MV-4-11 (cell line): ENCODE data around the gene SEPTIN1.

Source experiments
- DNase-seq: peaks from one replicate; lab custom pipeline; 2025; lab: John Stamatoyannopoulos, UW

SEPTIN1 gene, protein sequence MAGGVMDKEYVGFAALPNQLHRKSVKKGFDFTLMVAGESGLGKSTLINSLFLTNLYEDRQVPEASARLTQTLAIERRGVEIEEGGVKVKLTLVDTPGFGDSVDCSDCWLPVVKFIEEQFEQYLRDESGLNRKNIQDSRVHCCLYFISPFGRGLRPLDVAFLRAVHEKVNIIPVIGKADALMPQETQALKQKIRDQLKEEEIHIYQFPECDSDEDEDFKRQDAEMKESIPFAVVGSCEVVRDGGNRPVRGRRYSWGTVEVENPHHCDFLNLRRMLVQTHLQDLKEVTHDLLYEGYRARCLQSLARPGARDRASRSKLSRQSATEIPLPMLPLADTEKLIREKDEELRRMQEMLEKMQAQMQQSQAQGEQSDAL

DNA sequence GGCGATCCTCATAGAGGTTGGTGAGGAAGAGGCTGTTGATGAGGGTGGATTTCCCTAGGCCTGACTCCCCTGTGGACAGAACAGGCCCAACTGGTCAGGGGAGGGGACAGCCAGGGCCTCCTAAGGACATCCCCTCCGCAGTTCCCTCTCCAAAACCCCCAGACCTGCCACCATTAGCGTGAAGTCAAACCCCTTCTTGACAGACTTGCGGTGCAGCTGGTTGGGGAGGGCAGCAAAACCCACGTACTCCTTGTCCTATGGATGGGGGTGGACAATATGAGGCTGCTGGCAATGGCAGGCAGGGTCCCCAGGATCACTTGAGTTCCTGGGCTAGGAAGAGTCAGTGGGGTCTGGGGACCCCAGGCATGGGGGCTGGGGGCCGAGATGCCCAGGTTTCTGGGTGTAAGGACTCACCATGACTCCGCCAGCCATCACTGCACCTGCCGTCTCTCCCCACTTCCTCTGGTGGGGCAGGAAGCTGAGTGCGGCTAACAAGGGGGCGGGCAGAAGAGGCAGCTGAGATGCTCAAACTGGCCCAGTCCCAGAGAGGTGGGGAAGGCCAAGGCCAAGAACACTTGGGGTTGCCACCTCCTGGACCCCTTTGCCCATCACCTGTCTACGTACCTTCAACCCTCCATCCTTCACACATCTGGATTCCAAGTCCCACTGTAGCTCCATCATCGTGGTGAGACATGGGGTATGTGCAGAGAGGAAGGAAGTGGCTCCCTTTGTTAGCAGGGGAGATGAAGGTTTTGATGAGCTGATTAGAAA lies at the start of gene SEPTIN1:
TSS of gene SEPTIN1 (minus strand) at position 451 of the 771 bp plus-strand sequence. CDS start at position 432, 19 bp downstream.
- peak; percentile 7 for DNase-seq

- DNase-seq = peak; percentile 77
These were observed 48.1 kb upstream of the SEPTIN1 start for GRCh38 chr16:30430428-30430970.

DNA sequence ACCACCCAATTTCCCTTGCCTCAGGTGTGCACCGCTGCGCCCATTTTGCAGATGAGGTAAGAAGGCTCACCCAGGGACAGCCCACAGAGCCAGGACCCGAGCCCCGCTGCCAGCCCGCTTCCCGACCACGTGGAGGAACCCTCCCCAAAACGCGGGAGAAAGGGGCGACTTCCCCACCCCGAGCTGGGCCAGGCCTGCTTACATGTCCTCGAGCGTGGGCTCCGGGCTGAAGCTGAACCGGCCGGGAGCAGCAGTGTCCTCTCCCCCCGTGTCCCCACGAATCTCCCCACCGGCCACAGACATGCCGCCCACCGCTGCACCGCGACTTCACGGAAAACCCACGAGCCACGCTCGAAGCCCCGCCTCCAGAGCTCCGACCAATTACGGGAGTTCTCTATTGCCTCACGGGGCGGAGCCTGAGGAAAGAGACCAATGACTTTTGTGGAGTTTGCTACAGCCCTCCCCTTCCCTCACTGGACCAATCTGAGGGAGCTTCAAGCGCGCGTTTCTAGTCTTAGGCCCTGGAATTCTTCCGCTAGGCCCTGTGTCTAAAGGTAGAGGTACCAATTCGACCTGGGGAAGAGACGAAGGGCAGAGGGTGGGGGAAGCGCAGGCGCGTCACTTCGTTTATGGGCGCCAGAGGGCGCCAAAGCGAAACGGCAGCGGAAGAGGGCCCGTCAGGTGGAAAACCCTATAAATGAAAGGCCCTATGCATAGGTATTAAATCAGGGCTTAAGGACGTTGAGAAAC lies 47.5 kb upstream of the SEPTIN1 start, which contains the start of gene DCTPP1:
TSS of gene DCTPP1 (minus strand) at position 353 of the 750 bp plus-strand sequence. CDS start at position 303, 50 bp downstream.
- DNase-seq = peak; percentile 100

- no peak for DNase-seq
These were observed 47.0 kb upstream of the SEPTIN1 start for GRCh38 chr16:30429418-30429677.

DNA sequence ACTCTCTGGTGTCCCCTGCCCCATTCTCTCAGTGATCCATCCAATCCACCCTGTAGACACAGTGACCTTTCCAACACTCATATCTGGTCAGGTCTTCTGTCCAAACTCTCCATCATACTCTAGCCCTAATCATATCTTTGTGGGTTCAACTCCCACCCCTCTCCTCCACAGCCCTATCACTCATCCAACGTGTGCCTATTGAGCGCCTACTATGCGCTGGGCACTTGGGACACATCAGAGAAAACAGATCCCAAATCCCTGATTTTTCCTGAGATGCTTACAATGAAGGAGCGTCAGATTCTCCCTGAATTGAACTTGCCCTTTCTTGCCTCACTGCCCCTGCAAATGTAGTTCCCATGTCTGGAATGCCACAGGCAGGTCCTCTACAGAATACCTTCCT lies 45.7 kb upstream of the SEPTIN1 start:
- DNase-seq = no peak

GRCh38 chr16:30421010-30421409 lies 38.6 kb upstream of the SEPTIN1 start:
- DNase-seq = no peak

- peak; percentile 78 for DNase-seq
These were observed 36.2 kb upstream of the SEPTIN1 start for GRCh38 chr16:30418350-30419181.

GRCh38 chr16:30417529-30418349 lies 35.4 kb upstream of the SEPTIN1 start:
- DNase-seq = peak; percentile 93

DNA sequence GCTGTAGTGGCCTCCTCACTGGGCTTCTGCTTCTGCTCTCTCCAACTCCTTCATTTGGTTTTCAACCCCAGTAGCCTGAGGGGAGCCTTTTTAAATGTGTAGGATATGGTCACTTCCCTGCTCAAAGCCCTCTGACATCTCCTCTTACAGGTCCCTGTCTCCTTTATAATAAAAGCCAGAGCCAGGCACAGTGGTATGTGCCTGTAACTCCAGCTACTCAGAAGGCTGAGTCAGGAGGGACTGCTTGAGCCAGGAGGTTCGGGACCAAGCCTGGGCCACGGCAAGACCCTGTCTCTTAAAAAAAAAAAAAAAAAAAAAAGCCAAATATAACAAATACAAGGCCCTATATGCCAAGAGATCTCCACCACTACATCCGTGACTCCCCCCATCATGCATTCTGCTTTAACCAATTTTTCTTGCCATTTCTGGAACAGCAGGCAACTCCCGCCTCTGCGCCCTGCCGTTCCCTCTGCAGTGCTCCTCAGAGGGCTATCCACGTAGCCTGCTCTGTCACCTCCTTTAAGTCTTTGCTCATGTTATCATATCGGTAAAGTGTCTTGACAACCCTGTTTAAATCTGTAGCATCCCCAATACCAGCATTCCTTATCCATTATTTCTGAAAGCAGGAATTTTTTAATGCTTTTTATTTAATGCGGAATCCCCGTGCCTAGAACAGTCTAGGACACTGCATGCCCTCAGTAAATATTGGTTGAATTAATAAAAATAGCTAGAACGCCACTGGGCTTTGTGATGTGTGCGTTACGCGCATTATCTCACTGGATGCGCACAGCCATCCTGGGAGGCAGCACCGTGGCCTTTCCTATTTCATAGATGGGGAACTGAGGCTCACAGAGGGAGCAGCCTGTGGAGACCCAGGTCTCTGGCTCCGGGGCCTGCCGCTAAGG lies 34.5 kb upstream of the SEPTIN1 start:
- DNase-seq = no peak

DNA sequence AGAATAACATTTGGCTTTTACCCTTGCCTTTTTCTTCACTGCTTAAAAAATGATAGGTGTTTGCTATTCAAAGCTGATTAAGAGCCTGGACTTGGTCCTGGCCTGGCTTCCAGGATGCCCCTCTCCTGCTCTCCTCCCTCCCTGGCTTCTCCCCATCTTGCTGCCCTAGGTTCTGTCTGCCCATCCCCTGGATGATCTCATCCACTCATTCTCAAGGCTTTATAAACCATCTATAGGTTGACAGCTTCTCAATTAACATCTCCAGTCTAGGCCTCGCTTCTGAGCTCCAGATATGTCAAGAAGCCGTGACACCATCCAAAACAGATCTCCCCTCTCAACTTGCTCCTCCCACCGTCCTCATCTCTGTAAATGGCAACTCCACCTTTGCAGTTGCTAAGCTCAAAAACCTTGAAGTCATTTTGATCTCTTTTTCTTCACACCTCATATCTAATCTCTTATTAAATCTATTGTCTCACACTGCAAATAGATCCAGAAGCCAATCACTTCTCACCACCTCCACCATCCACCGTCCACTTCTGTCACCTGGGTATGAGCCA lies 33.8 kb upstream of the SEPTIN1 start:
- no peak for DNase-seq

DNA sequence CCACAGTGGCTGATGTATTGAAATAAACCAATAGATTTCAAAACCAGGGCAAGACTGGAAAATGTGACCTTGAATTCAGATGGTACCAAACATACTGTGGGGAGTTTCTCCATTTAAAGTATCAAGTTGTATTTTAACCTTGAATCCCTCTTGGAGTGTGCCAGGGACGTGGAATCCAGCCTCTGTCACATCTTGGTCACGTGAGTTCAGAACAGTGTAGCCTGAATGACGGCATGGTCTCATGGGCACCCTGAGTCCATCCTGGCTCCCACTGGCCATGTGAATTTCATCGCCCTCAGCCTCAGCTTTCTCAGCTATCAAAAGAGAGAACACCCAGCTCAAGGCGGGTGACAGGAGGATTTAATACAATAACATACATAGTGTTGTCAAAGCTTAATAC lies 31.8 kb upstream of the SEPTIN1 start:
- DNase-seq = no peak

DNA sequence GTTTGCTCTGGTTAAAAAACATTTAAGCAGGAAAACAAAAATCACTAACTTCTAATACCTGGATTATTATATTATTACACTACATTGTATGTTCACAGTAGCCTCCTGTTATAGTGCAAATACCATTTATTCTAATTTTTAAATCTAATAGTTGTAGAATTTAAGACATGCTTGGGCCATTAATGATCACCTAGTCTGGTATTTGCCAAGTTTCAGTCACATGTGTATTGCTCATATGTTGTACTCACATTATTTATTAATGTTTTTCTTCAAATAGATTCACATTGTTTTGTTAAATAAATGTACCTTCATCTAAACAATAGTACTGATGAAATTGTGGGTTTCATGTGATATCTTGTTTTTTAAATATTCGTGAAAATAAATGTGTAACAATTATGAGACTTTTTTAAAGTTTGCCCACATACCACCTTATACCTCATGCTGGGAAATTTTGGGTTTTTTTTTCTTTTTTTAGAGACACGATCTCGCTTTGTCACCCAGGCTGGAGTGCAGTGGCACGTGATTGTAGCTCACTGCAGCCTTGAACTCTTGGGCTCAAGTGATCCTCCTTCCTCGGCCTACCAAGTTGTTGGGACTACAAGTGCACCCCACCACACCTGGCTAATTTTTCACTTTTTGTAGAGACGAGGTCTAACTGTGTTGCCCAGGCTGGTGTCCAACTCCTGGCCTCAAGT lies 30.9 kb upstream of the SEPTIN1 start:
- no peak for DNase-seq

- DNase-seq = peak; percentile 79
These were observed 27.0 kb upstream of the SEPTIN1 start for GRCh38 chr16:30409125-30410060.

DNA sequence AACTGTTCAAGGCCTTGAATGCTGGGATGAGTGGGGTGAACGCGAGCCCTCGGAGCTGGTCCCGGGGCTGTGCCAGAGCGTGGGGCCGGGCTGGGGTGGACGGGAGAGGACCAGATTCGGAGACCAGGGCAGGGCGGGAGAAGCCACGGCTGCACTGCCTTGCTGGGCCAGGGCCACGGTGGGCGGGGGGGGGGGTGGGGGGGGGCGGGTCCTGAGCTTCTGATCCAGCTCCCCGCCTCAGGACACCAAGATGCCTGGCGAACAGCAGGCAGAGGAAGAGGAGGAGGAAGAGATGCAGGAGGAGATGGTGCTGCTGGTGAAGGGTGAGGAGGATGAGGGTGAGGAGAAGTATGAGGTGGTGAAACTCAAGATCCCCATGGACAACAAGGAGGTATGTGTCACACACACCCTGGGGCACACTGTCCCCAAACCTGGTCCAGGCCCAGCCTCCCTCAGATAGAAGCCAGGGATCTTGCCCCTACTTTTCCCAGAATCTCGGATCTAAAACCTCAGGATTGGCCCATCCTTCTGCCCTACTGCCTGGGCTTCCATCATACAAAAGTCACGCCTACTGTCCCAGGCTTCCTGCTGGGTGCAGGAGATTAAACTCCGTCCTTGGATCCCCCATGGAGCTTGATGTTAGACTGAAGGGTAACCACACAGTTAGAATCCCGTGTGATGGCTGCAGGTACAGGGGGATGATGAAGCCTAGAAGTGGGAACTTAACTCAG lies 25.6 kb upstream of the SEPTIN1 start:
- DNase-seq = no peak

DNA sequence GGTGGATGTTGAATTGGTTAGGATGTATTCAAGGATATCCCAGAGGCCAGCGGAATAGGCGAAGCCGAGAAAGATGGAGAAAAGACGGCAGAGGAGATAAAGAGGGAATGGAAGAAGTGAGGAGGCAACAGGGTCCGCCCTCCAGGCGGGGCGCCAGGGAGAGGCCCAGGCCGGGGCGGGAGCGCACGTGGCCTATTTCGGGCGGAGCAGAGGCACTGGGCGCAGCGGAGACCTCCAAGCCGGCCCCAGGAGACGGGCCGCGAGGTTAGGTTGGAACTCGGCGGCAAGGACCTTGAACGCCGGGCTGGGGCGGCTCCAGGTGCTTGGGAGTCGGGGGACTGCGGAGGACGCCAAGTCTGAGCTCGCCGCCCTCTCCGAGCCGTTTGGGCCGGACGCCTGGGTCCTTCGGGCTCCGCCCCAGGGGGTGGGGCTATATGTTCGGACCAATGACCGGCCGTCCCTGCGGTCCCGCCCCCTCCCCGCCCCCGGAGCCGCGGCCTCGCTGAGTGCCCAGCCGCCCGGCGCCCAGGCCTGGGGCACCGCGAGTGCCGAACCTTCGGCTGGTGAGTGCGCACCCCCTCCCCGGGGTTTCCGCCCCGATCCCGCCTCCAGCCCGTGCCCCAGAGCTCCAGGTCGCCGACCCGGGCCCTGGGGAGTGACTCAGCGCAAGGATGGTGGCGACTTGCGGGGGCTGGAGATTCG lies 24.9 kb upstream of the SEPTIN1 start, which contains the start of gene ZNF771:
TSS of gene ZNF771 (plus strand) at position 505 of the 702 bp plus-strand sequence. CDS start 448 bp downstream, outside the sequence.
- peak; percentile 80 for DNase-seq

- DNase-seq = no peak
These were observed 24.4 kb upstream of the SEPTIN1 start for GRCh38 chr16:30406795-30407101.
